Endometrial microvascular endothelial cells (primary cell): ENCODE measurements around the gene CENPO. TPM values are rescaled to one million over a fixed set of nuclear protein-coding genes. Genes with fewer than 3 reads are reported as not detected.

ENCODE experiments used
- in situ Hi-C: cut with HindIII; loops from 2 replicates; pipeline ENCODE4 v1.10.0; 2017; ENCODE audit warnings: low sequenced_read_pairs, low pct_unique_long_range_greater_than_20kb; ENCODE audit errors: inconsistent ontology term
- total RNA-seq: library from RNA; depleted of rRNA; stranded (reverse); fragments of >200 nt; gene quantifications from one replicate; pipeline ENCODE4 v1.2.3, GENCODE V29; 2015; ENCODE audit errors: inconsistent ontology term

CENPO gene
- total RNA-seq, 1 donor from 2014 or later: 39.4 TPM

DNA sequence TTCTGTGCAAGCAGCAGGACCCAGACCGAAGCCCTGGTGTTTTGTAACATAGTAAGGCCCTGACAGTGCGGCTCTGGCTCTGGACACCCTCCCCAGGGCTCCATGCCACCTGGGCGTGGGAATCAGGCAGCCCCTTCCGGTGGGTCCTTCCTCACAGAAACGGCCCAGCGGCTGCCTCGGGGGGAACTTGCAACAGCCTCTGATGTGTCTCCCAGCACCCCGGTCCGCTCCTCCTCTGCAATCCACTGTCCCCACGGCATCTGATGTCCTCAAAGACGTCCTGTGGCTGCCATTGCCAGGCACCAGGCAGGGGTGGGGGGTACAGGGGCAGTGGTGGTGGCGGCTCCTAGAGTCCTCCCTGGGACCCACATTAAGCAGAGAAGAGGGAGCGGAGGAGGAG, 58.8 kb downstream of the CENPO start:
- in situ Hi-C loops: no loop called here

DNA sequence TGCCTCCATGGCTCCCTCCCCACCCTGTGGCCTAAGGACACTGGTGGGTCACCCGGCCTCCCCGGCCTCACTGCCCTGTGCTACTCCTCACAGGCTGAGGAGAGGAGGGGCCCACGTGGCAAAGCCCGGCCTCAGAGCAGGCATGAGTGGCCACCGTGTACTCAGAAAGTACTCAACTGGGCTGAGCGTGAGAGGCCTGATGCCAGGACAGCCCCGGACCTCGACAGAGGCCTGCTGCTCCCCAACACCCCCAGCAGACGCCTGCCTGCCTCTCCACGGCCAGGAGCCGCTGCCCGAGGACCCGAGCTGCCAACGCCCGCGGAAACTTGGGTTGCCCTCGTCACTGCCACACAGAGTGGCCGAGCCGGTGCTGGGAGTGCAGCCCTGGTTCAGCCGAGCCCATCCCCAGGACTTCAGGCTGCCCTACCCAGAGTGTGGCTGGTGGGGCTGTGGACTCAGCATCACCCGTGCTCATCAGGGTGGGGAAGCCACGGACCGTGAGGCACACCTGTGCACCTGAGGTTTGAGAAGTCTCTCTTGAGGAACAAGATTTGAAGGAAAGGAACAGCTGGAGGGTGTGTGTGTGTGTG, 59.3 kb downstream of the CENPO start:
- in situ Hi-C loops: no loop called here

DNA sequence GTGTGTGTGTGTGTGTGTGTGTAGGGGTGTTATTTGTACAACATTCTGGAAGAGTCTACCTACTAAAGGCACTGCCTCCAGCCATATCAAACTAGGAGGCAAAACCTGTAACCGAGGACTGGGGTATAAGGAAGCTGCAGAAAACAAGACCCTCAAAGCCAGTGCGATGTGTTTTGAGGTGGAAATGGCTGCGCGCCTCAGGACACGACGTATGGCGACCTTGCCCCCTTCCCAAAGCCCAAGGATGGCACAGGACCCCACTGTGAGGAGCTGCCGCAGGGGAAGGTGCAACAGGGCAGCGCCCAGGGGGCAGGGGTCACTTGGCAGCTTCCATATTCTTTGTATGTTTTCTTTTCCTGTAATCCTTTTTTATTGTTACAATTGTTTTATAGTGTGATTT, 59.8 kb downstream of the CENPO start:
- in situ Hi-C loops: no loop called here

DNA sequence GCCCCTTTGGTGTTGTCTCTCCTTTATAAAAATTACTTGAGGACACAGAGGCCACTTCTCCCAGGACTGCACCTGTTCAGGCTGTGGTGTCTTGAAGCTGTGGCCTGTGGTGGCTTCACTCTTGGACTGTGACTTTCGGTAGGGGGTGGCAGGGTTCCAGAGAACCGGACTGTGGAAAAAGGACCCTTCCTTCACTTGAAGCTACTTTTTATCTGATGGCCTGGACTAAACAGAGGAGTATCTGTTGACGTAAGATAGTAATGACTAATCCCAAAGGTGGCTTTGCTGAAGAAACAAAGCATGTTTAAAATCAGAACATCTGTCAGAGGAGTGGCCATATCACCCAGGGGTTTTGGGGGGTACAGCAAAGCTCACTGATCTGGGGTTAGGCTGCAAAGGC, 60.8 kb downstream of the CENPO start:
- in situ Hi-C loops: no loop called here

DNA sequence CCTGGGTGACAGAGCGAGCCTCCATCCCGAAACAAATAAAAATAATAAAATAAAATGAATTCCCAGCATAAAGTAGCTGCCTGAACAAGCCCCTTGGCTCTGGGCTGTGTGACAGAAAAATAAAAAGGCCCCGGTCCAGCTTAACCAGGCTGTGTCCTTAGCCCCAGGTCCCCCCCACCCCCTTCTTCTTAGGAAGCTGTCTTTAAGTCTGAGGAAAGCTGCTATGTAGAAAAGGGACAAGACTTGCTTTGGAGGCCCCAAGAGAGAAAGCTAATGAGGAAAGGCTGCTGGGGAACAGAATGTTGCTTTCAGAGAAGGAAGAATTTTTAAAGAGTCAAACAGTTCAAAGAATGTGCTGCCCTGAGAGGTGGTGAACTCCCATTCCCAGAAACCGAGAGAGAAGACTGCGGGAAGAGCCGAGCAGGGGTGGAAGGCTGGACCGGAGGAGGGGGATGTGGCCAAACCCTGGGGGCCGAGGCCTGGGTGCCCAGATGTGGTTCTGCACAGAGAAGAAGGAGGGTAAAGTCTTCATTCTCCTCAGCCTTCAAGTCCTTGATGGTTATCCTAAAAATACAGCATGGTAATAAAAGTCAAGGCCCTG, 61.9 kb downstream of the CENPO start:
- in situ Hi-C loops: no loop called here

DNA sequence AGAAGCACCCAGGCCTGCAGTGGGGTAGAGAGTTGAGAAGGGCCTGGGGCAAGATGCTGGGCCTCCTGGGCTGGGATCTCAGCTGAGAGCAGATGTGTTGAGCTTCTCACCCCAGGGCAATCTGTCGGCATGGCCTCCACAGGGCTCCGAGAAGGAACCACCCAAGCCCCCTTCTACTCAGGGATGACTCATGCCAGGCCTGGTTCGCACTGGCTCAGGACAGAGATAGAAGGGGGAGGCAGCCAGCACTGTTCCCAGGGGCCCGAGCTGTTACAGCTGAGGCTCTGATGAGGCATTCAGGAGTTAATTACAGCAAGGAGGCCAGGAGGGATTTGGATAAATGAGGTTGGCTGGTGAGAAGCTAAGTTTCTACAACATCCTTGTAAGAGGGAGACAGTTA, 62.5 kb downstream of the CENPO start:
- in situ Hi-C loops: no loop called here

DNA sequence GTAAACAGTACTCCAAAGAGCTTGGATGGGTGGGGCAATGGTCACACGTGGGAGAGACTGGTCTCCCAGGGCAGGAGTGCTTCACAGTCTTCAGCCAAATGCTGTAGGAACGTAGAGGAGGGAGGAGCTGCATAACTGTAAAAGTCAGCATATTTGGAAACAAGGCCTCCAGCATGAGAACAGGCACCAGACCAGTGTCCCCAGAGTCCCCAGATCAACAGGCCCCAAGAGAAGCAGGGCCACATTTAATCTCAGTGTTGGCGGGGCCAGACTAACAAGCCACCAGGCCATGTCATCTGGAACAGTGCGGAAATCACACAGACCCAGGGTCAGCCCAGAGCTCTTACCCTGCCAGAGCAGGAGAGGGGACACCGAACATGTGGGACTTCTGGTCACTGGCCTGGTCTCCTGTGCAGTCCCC, 63.6 kb downstream of the CENPO start:
- in situ Hi-C loops: no loop called here

DNA sequence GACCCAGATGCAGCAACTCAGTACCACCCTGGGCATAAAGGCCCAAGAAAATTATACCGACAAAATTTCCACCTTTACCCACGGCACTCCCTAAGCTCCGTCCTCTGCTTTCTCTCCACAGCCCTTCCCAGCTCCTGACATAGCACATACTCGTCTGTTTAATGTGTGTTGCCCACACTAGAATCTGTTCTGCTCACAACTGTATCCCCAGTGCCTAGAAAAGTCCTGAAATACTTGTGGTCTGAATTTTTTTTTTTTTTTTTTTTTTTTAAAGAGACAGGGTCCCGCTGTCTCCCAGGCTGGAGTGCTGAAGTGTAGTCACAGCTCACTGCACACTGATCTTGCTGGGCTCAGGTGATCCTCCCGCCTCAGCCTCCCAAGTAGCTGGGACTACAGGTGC, 64.5 kb downstream of the CENPO start:
- in situ Hi-C loops: no loop called here

DNA sequence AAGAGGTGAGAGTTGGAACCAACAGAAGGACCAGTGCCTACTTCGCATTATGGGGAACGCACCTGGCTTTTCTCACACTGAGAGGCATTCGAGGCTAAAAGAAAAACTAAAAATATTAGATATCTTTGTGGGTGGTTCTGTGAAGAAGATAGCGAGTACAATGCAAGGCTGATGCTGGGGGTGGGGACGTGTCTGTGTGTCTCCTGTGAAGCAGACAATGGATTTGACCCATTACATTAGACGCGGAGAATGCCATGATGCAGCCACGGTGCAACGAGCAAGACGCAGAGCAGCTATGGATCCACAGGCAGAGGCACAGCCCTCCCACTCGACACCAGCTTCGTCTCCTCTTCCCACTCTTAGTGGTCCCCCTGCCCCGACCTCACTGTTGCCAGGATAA, 65.8 kb downstream of the CENPO start:
- in situ Hi-C loops: no loop called here

DNA sequence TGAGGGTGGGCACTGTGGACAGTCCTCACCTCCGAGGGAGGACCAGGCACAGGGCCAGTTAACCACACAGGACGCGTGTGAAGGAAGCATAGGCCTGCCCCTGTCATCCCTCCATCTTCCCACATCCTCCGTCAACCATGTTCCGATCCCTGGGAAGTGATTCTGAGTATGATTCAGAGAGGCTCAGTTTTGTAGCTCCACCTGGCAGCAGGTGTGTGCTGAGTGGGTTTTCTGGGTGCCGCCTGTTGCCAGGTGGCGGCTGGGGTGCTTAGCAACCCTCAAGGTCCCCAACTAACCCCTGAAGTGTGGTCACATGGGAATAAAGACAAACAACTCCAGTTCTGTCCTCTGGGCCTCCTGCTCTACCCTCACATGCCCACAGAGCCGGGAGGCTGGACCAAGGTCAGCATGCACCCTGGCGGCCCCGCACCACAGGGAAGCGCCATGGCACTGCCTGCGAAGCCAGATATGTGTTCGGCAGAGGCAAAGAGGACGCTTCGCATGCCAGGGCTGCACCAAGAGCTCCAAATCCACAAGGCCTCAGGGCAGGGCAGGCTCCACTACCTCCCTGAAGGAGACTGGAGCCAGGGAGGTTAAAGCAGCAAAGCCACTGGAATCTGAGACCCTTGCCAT, 66.9 kb downstream of the CENPO start:
- in situ Hi-C loops: no loop called here

DNA sequence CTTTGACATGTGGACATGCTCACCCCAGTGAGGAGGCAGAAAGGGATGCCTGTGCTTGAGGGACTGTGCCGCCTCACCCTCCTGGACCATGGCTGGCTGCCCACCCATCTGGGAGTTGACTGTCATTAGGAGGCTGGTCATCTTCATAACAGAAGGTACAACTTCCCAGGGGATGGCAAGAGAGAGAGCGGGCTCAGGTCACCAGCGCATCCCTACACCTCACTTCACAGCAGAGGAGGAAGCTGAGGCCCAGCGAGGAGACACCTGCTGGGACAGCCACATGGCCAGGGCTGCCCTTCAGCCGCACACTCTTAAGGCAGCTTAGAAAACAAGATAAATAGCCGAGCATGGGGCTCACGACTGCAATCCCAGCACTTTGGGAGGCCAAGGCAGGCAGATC, 67.4 kb downstream of the CENPO start:
- in situ Hi-C loops: no loop called here

DNA sequence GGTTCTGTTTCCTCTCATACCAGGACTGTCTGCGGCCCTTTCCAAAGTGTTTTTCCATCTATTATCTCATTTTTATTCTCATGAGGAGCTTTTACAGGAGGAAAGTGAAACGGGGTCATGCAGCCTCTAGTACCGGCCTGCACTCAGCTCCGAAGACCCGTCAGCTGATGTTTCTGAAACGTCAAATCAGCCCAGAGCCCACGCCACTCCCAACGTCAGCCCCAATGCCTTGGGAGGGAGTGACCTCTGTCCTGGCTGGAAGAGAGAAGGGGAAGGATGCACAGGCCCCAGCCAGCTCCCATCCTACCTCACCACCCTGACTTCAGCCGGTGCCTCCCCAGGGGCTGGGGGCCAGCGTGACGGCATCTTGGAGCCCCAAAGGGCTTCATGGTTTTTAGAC, 68.3 kb downstream of the CENPO start:
- in situ Hi-C loops: no loop called here

DNA sequence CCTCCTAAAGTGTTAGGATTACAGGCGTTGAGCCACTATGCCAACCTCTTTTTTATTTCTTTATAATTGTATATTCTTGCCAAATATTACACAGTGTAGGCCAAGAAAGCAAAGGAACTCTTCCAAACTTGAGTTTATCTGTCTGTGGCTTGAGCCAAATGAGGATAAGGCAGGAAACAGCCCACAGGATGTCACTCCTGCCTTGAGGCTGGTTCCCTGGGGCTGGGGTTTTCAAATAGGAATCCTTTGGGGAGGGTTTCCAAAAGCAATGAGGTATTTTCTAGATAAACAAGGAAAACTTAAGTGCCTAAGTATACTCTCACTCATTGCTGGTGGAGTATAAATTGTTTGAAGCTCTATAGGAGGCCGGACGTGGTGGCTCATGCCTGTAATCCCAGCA, 70.4 kb downstream of the CENPO start:
- in situ Hi-C loops: no loop called here

DNA sequence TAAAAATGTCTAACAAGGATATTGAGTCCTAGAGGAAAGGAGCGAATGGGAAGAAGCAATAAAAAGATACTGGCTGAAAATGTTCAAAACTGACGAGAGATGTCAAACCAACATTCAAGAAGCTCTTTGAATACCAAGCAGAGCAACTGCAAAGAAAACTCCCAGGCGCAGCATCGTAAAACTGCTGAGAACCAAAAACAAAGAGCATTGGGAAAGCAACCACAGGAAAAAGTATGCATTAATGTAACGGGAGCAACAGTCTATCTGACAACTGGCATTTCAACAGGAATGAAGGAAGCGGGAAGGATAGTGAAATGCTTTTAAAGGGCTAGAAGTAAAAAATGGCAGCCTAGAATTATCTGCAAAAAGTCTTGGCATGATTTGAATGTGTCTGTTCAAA, 73.7 kb downstream of the CENPO start:
- in situ Hi-C loops: no loop called here

DNA sequence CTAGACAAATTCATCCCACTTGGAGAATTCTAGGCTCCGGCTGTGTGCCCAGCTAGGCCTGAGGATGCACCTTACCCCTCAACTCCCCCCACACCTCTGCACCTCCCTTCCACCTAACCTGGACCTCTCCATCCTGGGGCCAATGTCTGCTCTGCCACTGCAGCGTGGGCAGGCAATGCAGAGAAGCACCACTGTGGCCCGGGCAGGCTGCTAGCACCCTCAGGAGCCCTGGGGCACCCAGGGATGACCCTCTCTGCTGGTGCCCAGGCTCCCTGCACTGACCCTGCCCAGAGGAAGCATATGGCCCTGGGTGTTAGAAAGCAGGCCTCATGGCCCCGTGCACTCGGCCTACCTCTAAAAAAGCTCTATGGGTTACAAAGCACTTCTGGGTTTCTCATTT, 77.2 kb downstream of the CENPO start:
- in situ Hi-C loops: no loop called here

DNA sequence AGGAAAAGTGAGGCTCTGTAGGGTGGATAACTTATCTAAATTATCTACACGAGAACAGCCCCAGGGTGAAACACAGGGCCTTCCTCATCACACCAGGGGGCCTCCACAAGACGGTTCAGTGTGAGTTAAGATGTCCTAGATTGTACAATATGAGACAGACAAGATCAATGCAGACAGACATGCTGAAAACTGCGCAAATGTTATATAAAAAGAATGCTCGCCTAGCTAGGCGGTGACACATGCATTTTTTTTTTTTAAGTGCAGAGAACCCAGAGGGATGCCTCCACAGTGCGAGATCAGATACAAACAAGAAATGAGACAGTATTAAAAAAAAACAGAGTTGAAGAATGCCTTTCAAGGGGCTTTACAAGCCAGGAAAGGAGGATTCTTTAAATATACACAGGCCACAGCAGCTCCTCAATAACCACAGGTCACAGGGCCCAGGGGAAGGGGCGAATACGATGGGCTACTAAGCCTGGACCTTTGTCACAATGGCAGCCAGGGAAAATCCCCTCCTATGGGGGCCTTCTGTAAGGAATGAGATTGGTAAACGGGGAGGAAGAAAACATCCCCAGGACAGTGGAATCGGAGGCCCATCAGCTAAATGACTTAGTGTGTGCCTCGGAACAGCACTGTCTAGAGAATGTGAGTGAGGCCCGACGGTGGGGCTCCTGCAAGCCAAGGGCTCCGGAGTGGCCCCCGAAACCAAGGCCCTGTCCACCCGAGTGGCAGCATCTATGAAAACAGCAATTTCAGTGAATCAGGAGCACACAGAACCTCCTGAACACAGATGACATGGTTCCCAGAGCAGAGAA, 77.9 kb downstream of the CENPO start:
- in situ Hi-C loops: no loop called here

DNA sequence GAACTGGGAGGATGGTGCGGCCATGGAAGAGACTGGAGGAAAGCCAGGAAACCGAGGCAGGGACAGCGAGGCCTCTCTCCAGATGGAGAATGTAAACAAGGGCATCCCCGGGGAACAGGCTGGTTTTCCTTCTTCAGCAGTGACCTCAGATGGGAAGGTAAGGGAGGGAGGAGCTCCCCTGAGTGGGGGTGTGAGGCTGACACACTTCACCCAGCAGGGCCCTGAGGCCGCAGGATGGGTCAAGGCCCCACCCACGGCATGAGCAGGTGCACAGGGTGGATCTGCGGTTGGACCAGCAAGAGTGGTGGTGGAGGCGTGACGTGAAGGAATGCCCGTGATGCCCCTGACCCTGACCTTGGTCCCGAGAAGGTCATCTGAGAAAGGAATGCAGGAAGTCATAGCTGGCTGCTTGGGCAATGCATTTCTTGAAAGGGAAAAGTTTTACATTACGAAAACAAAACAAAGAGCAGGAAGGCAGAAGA, 78.7 kb downstream of the CENPO start:
- in situ Hi-C loops: no loop called here
